ENCODE data around the gene TCAIM. TPM values are rescaled to one million over a fixed set of nuclear protein-coding genes. Genes with fewer than 3 reads are reported as not detected.
"Not testable (repeated sequence)": the region's sequence is repeated elsewhere in the genome, so short reads cannot be mapped to it uniquely, and the experiment has no call there.

Gene TCAIM
- total RNA-seq, 1 experiment from 2014 or later: 18.4 TPM

DNA sequence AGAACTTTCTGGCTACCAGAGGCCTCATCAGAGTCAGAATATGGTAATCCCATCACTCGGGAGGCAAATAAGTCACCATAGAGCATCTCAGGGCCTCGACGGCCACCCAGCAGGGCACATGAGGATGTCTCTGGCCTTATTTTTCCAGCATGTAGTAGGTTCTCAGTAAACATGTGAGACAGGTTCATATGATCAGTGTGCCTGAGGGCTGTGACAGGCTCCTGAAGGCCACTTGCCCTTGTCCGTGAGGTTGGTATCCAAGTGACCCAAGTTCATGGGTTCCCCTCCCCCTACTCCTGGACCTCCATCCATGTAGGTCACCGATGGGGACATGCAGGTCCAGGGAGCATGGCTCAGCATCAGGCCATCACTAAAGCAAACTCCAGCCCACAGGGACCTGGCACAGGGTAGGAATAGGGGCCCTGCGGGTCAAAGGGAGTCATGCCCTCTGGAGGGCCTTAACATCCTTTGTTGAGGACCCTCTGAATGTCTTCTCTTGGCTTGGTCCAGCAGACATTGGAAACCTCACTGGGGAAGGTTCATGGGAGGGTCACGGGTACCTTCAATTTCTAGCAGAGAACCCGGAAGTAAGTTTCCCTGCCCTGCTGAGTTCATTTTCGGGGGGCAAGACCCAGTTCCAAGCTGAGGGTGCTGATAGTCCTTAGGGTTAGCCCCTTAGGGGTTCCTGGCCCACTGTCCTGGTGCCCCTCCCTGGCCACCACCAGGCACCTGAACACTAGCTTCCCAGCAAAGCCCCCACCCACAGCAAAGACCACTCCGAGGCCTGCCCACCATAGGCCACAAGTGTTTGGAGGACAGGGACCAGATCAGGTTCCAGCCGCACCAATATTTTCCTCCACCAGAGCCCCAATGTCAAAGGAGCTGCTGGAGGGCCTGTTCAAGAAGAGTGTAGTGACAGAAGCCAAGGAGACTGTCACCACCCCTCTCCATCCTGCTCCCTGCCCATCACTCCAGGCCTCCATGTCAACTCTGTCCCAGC is 77.8 kb downstream of the TCAIM start:
- intact Hi-C loops (cut with micrococcal nuclease): no loop called here
- Histone ChIP-seq H3K4me3 (replicated peaks in 1 of 2; ENCODE audit: low read depth in 1 of 2, low read length in 2 of 2) (no peak overlapping the region), H3K27ac (ENCODE audit: low read depth, low read length) (no peak overlapping the region), H3K4me1 (ENCODE audit: control insufficient read depth in 1 of 2, insufficient read depth in 2 of 2, low read length in 2 of 2) (no peaks in the 10 kb centered on the region), H3K36me3 (ENCODE audit: control insufficient read depth in 1 of 2, insufficient read depth in 2 of 2, low read length in 2 of 2) (no peaks in the 10 kb centered on the region), H3K27me3 (ENCODE audit: insufficient read depth, low read length) (no peaks in the 10 kb centered on the region), H3K9ac (ENCODE audit: low read length) (no peak overlapping the region), H2AFZ (ENCODE audit: low read depth, low read length, poor library complexity, severe bottlenecking) (no peak overlapping the region), H3K9me2 (ENCODE audit: insufficient read depth) (no peaks in the 10 kb centered on the region), H3K9me3 (ENCODE audit: control insufficient read depth in 1 of 2, insufficient read depth in 1 of 2, low read depth in 1 of 2, low read length in 2 of 2) (no peaks in the 10 kb centered on the region), H3K4me2 (ENCODE audit: low read length) (no peak overlapping the region), H4K20me1 (ENCODE audit: insufficient read depth) (no peaks in the 10 kb centered on the region), H3K79me2 (ENCODE audit: insufficient read depth, low read length) (no peaks in the 10 kb centered on the region)
- RAD21 ChIA-PET (ENCODE audit: low non-redundant PET in 1 of 2, low total read pairs in 2 of 2, uncharacterized antibody in 2 of 2, unreplicated experiment in 2 of 2): no interaction called here
- no TSS peak for BruUV-seq (replicated peaks)
- CTCF ChIA-PET: no interaction called here
- TF ChIP-seq JUND (IDR thresholded peaks at IDR 0.05) (no peak), SIN3A (IDR thresholded peaks at IDR 0.05; ENCODE audit: low read depth) (no peak), ZNF274 (IDR thresholded peaks at IDR 0.05; ENCODE audit: low read depth, low read length) (no peak), CBX3 (IDR thresholded peaks at IDR 0.05; ENCODE audit: low read depth) (no peak), FOSL1 (IDR thresholded peaks at IDR 0.05; ENCODE audit: low read depth) (no peak), RAD21 (IDR thresholded peaks at IDR 0.05; ENCODE audit: low read depth) (no peak), ZFX (IDR thresholded peaks at IDR 0.05) (no peak), TCF7L2 (IDR thresholded peaks at IDR 0.05; ENCODE audit: borderline replicate concordance, extremely low read depth, insufficient read depth, insufficient read length) (no peak), CEBPB (IDR thresholded peaks at IDR 0.05; ENCODE audit: low read depth) (no peak), EGR1 (IDR thresholded peaks at IDR 0.05; ENCODE audit: low read depth) (no peak), YY1 (IDR thresholded peaks at IDR 0.05; ENCODE audit: extremely low read depth, insufficient replicate concordance, low read depth, low read length) (no peak)
- TF ChIP-seq, protein P1, sequence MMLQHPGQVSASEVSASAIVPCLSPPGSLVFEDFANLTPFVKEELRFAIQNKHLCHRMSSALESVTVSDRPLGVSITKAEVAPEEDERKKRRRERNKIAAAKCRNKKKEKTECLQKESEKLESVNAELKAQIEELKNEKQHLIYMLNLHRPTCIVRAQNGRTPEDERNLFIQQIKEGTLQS (IDR thresholded peaks at IDR 0.05): no peak
- TF ChIP-seq, protein P2, sequence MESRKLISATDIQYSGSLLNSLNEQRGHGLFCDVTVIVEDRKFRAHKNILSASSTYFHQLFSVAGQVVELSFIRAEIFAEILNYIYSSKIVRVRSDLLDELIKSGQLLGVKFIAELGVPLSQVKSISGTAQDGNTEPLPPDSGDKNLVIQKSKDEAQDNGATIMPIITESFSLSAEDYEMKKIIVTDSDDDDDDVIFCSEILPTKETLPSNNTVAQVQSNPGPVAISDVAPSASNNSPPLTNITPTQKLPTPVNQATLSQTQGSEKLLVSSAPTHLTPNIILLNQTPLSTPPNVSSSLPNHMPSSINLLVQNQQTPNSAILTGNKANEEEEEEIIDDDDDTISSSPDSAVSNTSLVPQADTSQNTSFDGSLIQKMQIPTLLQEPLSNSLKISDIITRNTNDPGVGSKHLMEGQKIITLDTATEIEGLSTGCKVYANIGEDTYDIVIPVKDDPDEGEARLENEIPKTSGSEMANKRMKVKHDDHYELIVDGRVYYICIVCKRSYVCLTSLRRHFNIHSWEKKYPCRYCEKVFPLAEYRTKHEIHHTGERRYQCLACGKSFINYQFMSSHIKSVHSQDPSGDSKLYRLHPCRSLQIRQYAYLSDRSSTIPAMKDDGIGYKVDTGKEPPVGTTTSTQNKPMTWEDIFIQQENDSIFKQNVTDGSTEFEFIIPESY (IDR thresholded peaks at IDR 0.05; ENCODE audit: extremely low read depth, insufficient replicate concordance, low read length): no peak
- no peak for DNase-seq (ENCODE audit: low read depth, low spot score)
- POLR2A ChIA-PET: no interaction called here
- no peak for ATAC-seq

DNA sequence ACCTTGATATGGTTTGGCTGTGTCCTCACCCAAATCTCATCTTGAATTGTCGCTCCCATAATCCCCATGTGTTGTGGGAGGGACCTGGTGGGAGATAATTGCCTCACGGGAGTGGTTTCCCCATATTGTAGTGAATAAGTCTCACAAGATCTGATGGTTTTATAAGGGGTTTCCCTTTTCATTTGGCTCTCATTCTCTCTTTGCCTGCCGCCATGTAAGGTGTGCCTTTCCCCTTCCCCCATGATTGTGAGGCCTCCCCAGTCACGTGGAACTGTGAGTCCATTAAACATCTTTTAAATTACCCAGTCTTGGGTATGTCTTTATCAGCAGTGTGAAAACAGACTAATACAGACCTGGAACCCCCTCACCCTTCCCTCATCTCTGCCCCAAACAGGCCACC is 79.6 kb downstream of the TCAIM start:
- H4K20me1 ChIP-seq (ENCODE audit: insufficient read depth); intact Hi-C loops (cut with micrococcal nuclease); POLR2A ChIA-PET; H3K9ac ChIP-seq (ENCODE audit: low read length); H3K9me3 ChIP-seq (ENCODE audit: control insufficient read depth in 1 of 2, insufficient read depth in 1 of 2, low read depth in 1 of 2, low read length in 2 of 2); ATAC-seq; DNase-seq (ENCODE audit: low read depth, low spot score); H3K36me3 ChIP-seq (ENCODE audit: control insufficient read depth in 1 of 2, insufficient read depth in 2 of 2, low read length in 2 of 2); H3K4me3 ChIP-seq (replicated peaks in 1 of 2; ENCODE audit: low read depth in 1 of 2, low read length in 2 of 2); H3K4me1 ChIP-seq (ENCODE audit: control insufficient read depth in 1 of 2, insufficient read depth in 2 of 2, low read length in 2 of 2); RAD21 ChIA-PET (ENCODE audit: low non-redundant PET in 1 of 2, low total read pairs in 2 of 2, uncharacterized antibody in 2 of 2, unreplicated experiment in 2 of 2); H3K9me2 ChIP-seq (ENCODE audit: insufficient read depth); CTCF ChIA-PET; H3K79me2 ChIP-seq (ENCODE audit: insufficient read depth, low read length); H2AFZ ChIP-seq (ENCODE audit: low read depth, low read length, poor library complexity, severe bottlenecking); H3K27ac ChIP-seq (ENCODE audit: low read depth, low read length); BruUV-seq (replicated peaks); H3K27me3 ChIP-seq (ENCODE audit: insufficient read depth, low read length); H3K4me2 ChIP-seq (ENCODE audit: low read length): not testable (repeated sequence)

All from HCT116 (cell line).